Duodenal mucosa (tissue), 2 donors: Measurements from ENCODE around the gene FCAR.
"Not testable (repeated sequence)": the region's sequence is repeated elsewhere in the genome, so short reads cannot be mapped to it uniquely, and the experiment has no call there.

Experiments used
- H3K27ac ChIP-seq: one replicate; pipeline ENCODE4 v1.7.0; 2013; ENCODE audit warnings: low read depth, low read length
- H3K27me3 ChIP-seq, 2 donors: one replicate each; pipeline ENCODE4 v1.7.0; 2013; ENCODE audit warnings: low read length in 2 of 2, control low read depth in 1 of 2; ENCODE audit not compliant: insufficient read depth in 2 of 2, control insufficient read depth in 1 of 2
- H3K36me3 ChIP-seq, 2 donors: one replicate each; pipeline ENCODE4 v1.7.0; 2013; ENCODE audit warnings: low read length in 2 of 2, control low read depth in 1 of 2; ENCODE audit not compliant: insufficient read depth in 2 of 2, control insufficient read depth in 1 of 2
- H3K4me1 ChIP-seq, 2 donors: one replicate each; pipeline ENCODE4 v1.7.0; 2013; ENCODE audit warnings: low read length in 2 of 2, control low read depth in 1 of 2; ENCODE audit not compliant: insufficient read depth in 2 of 2, control insufficient read depth in 1 of 2
- H3K4me3 ChIP-seq, 2 donors: one replicate each; pipeline ENCODE4 v1.7.0; 2013; ENCODE audit warnings: low read length in 2 of 2, low read depth in 1 of 2
- H3K9ac ChIP-seq, 2 donors: one replicate each; pipeline ENCODE4 v1.7.0; 2013; ENCODE audit warnings: low read length in 2 of 2, low read depth in 1 of 2
- H3K9me3 ChIP-seq, 2 donors: one replicate each; pipeline ENCODE4 v1.7.0; 2013; ENCODE audit warnings: low read length in 2 of 2, control low read depth in 1 of 2; ENCODE audit not compliant: control insufficient read depth in 1 of 2

FCAR gene

DNA sequence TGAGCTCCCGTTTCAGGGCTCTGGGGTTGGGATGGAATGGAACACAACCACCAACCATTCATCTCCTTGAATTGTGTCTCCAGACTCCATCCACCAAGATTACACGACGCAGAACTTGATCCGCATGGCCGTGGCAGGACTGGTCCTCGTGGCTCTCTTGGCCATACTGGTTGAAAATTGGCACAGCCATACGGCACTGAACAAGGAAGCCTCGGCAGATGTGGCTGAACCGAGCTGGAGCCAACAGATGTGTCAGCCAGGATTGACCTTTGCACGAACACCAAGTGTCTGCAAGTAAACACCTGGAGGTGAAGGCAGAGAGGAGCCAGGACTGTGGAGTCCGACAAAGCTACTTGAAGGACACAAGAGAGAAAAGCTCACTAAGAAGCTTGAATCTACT lies 15.5 kb downstream of the FCAR start:
- H3K27ac ChIP-seq: no peak overlapping the region
- H3K27me3 ChIP-seq: no peaks in the 10 kb centered on the region
- H3K36me3 ChIP-seq: no peaks in the 10 kb centered on the region
- no peaks in the 10 kb centered on the region for H3K4me1 ChIP-seq
- H3K9ac ChIP-seq: no peak overlapping the region
- H3K9me3 ChIP-seq: peaks cover 0 to 5% of the 10 kb centered on the region in 2 donors
- H3K4me3 ChIP-seq: no peak overlapping the region

DNA sequence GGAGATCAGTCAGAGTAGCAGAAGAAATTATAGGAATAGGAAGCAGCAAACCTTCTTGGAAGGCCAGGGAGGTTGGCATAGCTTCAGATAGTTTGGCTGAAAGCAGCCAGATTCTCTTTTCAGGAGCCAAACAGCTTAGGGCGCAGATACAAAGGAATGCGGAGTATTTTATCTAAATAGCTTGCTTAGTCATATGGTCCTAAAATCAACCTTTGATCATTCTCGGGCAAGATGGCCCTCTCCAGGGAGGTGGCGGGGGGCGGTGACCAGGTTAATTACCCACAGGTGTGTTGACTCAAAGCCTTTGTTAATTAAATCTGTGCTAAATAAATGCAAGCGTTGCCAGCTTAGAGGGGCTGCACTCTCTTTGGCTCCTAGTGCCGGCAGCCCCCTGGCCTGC lies 19.4 kb downstream of the FCAR start:
- no peaks in the 10 kb centered on the region for H3K27me3 ChIP-seq
- H3K9ac ChIP-seq: no peak overlapping the region
- peaks cover 0 to 5% of the 10 kb centered on the region in 2 donors for H3K9me3 ChIP-seq
- no peaks in the 10 kb centered on the region for H3K36me3 ChIP-seq
- no peak overlapping the region for H3K27ac ChIP-seq
- no peaks in the 10 kb centered on the region for H3K4me1 ChIP-seq
- H3K4me3 ChIP-seq: no peak overlapping the region

DNA sequence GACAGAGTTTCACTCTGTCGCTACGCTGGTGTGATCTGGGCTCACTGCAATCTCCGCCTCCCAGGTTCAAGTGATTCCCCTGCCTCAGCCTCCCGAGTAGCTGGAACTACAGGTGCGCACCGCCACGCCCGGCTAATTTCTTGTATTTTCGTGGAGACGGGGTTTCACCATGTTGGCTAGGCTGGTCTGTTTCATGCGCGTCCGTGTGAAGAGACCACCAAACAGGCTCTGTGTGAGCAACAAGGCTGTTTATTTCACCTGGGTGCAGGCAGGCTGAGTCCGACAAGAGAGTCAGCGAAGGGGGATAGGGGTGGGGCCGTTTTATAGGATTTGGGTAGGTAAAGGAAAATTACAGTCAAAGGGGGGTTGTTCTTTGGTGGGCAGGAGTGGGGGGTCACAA lies 20.1 kb downstream of the FCAR start:
- not testable (repeated sequence) for H3K9me3 ChIP-seq, H3K4me3 ChIP-seq, H3K9ac ChIP-seq, H3K4me1 ChIP-seq, H3K27ac ChIP-seq, H3K27me3 ChIP-seq, H3K36me3 ChIP-seq

DNA sequence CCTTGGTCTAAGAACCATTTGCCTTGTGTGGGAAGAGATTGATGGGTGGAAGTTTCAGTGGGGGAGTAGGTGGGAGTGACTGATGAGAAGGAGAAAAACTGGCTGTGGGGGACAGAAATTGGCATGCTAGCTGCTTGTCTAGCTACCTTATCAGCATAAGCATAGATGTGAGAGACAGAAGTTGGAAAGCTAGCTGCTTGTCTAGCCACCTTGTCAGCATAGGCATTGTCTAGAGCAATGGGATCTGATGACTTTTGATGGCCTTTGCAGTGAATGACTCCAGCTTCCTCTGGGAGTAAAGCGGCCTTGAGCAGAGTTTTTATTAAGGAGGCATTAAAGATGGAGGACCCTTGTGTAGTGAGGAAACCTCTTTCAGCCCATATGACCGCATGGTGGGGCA lies 22.0 kb downstream of the FCAR start:
- Histone ChIP-seq H3K36me3 (no peaks in the 10 kb centered on the region), H3K4me1 (no peaks in the 10 kb centered on the region), H3K4me3 (no peak overlapping the region), H3K9ac (no peak overlapping the region), H3K9me3 (peaks cover 0 to 5% of the 10 kb centered on the region in 2 donors), H3K27me3 (no peaks in the 10 kb centered on the region), H3K27ac (no peak overlapping the region)

DNA sequence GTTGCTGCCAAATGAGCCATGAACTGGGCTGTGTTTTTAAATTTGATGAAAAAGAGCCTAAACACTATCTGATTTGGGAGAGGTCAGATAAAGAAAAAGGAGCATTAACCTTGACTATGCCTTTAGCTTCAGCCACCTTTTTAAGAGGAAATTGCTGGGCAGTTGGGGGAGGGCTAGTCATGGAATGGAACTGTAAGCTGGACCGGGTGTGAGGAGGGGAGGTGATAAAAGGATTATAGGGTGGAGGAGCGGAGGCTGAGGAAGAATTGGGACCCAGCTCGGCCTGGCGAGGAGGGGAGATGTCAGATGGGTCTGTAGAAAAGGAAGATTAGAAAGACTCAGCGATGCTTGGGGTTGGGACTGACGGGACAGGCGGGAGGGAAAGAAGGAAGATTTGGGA lies 24.6 kb downstream of the FCAR start:
- not testable (repeated sequence) for H3K4me3 ChIP-seq, H3K36me3 ChIP-seq, H3K4me1 ChIP-seq, H3K9me3 ChIP-seq, H3K27ac ChIP-seq, H3K9ac ChIP-seq, H3K27me3 ChIP-seq

DNA sequence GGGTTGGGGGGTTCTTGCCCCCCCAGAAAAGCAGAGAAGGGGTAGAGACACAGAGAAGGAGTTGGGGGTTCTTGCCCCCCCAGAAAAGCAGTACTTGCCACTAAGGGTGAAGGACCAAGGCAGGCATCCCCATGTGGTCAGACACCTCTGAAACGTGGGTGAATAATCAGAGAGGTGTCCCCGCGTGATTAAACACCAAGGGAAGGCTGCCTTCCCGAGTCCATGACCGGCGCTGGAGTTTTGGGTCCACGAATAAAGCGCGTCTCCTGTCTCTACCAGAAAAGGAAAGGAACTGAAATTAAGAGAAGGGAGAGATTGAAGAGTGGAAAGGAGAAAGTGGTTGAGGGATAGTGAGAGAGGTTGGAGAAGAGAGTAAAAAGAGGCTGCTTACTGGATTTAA lies 25.6 kb downstream of the FCAR start:
- not testable (repeated sequence) for H3K27me3 ChIP-seq, H3K9ac ChIP-seq, H3K4me3 ChIP-seq, H3K9me3 ChIP-seq, H3K4me1 ChIP-seq, H3K27ac ChIP-seq, H3K36me3 ChIP-seq

DNA sequence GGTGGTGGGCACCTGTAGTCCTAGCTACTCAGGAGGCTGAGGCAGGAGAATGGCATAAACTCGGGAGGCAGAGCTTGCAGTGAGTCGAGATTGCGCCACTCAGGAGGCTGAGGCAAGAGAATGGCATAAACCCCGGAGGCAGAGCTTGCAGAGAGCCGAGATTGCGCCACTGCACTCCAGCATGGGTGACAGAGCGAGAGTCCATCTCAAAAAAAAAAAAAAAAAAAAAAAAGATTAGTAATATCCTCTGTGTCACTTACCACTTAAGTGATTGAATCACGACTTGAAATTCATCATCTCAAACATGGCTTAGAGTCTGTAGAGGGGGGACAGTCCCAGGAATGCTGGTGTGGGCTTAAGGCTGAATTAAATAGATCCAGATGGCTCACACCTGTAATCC lies 27.1 kb downstream of the FCAR start:
- not testable (repeated sequence) for H3K9ac ChIP-seq, H3K27ac ChIP-seq, H3K27me3 ChIP-seq

DNA sequence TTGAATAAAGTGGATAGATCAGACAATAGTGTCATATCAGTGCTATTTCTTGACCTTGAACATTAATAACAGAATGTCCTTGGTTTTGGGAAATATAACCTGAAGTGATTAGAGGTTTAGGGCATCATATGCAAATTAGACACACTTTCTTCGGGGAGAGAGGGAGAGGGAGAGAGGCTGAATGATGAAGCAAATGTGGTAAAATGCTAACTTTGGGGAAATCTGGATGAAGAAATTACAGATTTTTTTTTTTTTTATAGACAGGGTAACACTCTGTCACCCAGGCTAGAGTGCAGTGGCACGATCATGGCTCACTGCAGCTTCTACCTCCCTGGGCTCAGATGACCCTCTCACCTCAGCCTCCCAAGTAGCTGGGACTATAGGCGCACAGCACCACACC lies 28.0 kb downstream of the FCAR start:
- Histone ChIP-seq H3K27me3 (peaks cover 0 to 3% of the 10 kb centered on the region in 2 donors), H3K9ac (no peak overlapping the region), H3K36me3 (no peaks in the 10 kb centered on the region), H3K9me3 (no peaks in the 10 kb centered on the region), H3K4me3 (no peak overlapping the region), H3K4me1 (no peaks in the 10 kb centered on the region), H3K27ac (no peak overlapping the region)

More for the DNA sequence above, 27.1 kb downstream of the FCAR start:
- H3K4me3 ChIP-seq, H3K36me3 ChIP-seq, H3K4me1 ChIP-seq, H3K9me3 ChIP-seq: not testable (repeated sequence)

DNA sequence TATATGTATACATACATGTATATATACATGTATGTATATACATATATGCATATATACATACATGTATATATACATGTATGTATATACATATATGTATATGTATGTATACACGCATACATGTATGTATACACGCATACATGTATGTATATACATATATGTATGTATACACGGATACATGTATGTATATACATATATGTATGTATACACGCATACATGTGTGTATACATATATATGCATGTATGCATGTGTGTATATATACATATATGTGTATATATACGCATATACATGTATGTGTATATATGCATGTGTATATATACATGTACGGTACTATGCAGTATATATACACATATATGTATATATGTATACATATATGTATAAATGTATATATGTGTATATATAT lies 29.3 kb downstream of the FCAR start:
- Histone ChIP-seq H3K27ac (no peak overlapping the region), H3K4me1 (no peaks in the 10 kb centered on the region), H3K4me3 (no peak overlapping the region), H3K27me3 (peaks cover 0 to 3% of the 10 kb centered on the region in 2 donors), H3K9ac (no peak overlapping the region), H3K9me3 (no peaks in the 10 kb centered on the region), H3K36me3 (no peaks in the 10 kb centered on the region)

DNA sequence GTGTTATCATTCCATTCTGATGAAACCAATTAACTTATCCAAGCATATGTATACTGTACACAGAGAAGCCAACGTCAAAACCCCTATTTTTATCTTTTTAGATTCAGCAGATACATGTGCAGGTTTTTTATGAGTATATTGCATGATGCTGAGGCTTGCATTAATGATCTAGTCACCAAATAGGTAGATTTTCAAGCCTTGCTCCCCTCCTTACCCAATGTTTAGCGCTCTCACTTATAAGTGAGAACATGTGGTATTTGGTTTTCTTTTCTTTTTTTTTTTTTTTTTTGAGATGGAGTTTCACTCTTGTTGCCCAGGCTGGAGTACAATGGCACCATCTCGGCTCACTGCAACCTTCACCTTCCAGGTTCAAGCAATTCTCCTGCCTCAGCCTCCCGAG lies 30.2 kb downstream of the FCAR start:
- H3K27me3 ChIP-seq, H3K27ac ChIP-seq, H3K4me1 ChIP-seq, H3K9ac ChIP-seq, H3K9me3 ChIP-seq, H3K4me3 ChIP-seq, H3K36me3 ChIP-seq: not testable (repeated sequence)

DNA sequence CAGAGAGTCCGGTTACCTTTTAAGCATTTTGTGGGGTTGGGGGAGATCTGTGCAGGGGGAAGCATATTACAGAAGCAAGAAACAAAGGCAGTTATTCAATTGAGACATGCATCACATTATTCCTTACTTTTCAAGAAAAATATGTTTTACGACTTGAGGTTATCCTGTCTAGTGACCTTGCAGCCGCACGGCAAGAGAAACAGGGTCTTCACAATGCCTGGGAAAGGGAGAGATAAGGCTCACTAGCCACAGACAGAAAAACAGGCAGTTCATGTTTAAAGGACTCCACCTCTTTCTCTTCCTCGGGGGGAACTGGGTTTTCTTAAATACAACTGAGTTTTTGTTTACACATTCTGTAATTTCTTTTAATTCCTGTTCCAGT lies 31.4 kb downstream of the FCAR start:
- Histone ChIP-seq H3K4me3 (no peak overlapping the region), H3K27ac (no peak overlapping the region), H3K36me3 (no peaks in the 10 kb centered on the region), H3K9me3 (no peaks in the 10 kb centered on the region), H3K27me3 (peaks cover 0 to 3% of the 10 kb centered on the region in 2 donors), H3K4me1 (no peaks in the 10 kb centered on the region), H3K9ac (no peak overlapping the region)
